Measurements from ENCODE around the gene DPP4.

Gene DPP4

DNA sequence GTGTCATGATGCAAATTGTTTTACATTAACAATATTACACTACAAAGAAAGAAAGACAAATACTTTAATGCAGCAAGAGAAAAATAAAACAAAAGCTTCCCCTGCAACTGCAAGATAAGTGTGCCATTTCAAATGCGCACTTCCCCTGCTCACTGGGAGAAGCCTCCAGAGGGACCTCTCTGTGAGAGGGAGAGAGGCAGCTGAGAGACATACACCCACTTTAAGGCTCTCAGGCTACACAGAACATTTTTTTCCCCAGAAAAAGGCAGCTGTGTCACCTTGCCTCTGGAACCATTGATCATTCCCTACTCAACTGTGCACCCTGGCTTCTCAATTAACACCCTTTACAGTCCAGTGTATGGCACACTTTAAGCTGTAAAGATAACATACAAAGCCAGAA lies 75.2 kb downstream of the DPP4 start:
- TF ChIP-seq, protein P1, sequence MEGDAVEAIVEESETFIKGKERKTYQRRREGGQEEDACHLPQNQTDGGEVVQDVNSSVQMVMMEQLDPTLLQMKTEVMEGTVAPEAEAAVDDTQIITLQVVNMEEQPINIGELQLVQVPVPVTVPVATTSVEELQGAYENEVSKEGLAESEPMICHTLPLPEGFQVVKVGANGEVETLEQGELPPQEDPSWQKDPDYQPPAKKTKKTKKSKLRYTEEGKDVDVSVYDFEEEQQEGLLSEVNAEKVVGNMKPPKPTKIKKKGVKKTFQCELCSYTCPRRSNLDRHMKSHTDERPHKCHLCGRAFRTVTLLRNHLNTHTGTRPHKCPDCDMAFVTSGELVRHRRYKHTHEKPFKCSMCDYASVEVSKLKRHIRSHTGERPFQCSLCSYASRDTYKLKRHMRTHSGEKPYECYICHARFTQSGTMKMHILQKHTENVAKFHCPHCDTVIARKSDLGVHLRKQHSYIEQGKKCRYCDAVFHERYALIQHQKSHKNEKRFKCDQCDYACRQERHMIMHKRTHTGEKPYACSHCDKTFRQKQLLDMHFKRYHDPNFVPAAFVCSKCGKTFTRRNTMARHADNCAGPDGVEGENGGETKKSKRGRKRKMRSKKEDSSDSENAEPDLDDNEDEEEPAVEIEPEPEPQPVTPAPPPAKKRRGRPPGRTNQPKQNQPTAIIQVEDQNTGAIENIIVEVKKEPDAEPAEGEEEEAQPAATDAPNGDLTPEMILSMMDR (conservative IDR thresholded peaks at IDR 0.05; ENCODE audit: low read depth): no peak
- no peak for DNase-seq (ENCODE audit: low spot score)
- ChIA-PET CTCF (no interaction called here), POLR2A (ENCODE audit: low non-redundant PET) (no interaction called here)
- no peak overlapping the region for H3K27ac ChIP-seq

DNA sequence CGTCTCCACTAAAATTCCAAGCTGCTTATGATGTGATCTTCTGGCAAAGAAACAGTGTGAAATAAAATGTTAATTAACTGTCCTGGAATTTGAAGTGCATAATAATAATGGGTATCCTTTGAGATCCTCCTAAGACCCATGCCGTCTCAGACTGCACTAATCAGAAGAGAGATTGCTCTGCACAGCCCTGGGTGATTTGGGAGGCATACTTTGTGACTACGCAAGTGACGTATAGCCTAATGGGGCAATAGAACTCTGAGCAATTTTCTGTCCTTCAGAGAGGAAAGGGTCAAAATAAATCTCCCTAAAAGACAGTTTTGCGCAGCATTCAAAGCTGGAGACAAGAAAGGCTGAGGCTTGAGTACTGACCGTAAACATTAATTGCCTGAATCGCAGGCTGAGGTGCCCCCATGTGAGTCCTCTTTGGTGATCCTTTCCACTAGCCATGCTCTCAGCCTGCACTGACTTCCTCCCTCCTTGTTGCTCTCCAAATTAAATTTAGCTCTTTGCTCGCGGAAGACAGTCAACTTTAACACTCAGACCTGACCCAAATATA lies 76.0 kb downstream of the DPP4 start:
- no peak overlapping the region for H3K27ac ChIP-seq
- ChIA-PET POLR2A (ENCODE audit: low non-redundant PET) (no interaction called here), CTCF (interaction anchor here (0.8 kb wide), 1 partner anchor 688 kb away, joined by 6 read pairs; no protein-coding TSS in a partner anchor)
- TF ChIP-seq, protein P1 (conservative IDR thresholded peaks at IDR 0.05; ENCODE audit: low read depth): no peak
- DNase-seq (ENCODE audit: low spot score): no peak

DNA sequence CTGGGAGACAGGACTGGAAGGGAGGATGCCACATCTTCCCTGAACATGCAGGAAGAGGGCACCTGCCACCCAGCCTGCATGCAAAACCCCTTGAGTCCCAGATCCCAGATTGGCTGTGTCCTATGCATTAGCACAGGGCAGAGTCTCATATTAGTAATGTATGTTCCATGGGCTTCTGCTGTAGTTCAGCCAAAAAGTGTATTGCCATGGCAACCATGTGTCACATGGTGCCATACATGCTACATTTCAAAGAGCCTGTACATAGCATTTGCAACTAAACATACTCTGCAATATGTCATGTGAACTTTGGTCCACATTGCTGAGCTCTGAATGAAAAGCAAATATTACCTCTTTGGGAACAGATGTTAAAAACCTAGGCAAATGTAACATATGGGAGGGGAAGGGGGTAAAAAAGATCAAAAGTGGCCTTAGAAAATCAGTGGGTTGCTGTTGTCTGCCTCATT lies 78.4 kb downstream of the DPP4 start:
- no peak overlapping the region for H3K27ac ChIP-seq
- POLR2A ChIA-PET (ENCODE audit: low non-redundant PET): no interaction called here
- TF ChIP-seq, protein P1 (conservative IDR thresholded peaks at IDR 0.05; ENCODE audit: low read depth): no peak
- no peak for DNase-seq (ENCODE audit: low spot score)
- CTCF ChIA-PET: interaction anchor here (0.6 to 1.2 kb wide), 2 partner anchors 12 to 81 kb away, joined by 4 read pairs; no protein-coding TSS in a partner anchor

DNA sequence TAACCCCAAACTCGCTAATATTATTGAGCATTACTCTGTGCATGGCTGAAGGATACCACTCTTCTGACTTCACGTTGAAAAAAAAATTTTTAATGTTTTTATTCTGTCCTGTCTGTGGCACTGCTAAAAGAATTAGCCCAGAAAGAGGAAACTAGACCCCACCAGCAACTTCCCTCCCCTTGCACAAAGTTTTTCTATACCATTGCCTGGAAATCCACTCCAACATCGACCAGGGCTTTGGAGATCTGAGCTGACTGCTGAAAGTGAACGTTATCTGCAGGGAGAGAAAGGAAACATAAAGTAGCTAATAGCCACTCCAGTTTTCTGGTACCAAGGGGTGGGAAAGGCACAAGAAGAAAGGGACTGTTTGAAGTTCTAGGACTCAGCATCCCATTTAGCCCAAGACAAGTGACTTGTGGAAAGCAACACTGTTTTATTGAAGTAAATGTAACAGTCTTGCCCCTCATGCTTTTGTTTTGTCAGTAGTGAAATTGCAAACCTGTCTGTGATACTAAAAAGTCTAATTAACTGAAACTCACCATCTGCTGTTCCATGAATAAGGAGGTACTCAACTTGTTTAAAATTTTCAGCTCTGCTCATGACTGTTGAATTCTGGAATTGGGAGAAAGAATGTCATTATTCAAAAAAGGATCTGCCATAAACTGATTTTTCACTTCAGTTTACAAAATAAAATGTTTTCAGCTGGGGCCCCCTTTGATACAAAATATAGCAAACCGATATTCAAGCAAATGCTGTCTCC lies 79.1 kb downstream of the DPP4 start:
- POLR2A ChIA-PET (ENCODE audit: low non-redundant PET): no interaction called here
- TF ChIP-seq, protein P1 (conservative IDR thresholded peaks at IDR 0.05; ENCODE audit: low read depth): no peak
- no peak overlapping the region for H3K27ac ChIP-seq
- DNase-seq (ENCODE audit: low spot score): no peak
- CTCF ChIA-PET: no interaction called here

DNA sequence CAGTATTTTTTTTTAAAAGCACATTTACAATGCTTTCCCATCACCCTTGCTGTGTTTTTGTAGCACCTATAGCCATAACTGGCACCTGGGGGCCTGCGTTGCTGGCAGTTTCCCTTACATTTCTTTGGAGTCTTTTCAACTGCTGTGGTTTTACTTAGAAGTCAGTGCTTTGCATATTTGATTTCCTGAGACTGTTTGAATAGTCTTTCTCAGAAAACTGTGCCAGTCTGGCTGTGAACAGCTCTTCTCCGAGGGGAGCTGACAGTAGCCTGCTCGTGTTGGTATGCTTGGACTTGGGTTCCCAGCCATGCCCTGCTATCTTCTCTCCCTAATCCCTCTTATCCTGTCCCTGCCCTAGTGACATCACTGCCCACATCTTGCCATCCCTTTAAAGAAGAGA lies 81.5 kb downstream of the DPP4 start:
- POLR2A ChIA-PET (ENCODE audit: low non-redundant PET): no interaction called here
- DNase-seq (ENCODE audit: low spot score): no peak
- TF ChIP-seq, protein P1 (conservative IDR thresholded peaks at IDR 0.05; ENCODE audit: low read depth): no peak
- CTCF ChIA-PET: no interaction called here
- H3K27ac ChIP-seq: no peak overlapping the region

DNA sequence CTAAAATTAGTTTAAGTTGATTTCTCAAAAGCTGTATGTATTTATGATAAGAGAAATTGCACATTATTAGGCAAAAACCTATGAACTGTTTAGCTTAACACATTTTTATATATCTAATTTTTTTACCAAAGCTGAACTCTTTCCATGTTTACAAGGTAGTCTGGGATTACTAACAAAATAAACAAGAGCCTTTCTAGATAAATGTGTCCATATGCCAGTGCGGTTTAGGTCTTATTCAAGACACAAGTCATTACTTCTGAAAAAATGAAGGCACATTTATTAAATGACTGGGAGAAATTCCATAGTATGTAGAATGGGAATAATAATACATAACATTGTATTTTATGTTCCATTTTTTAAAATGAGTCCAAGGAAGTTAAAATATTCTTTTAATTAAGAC lies 82.0 kb downstream of the DPP4 start:
- POLR2A ChIA-PET (ENCODE audit: low non-redundant PET): no interaction called here
- H3K27ac ChIP-seq: no peak overlapping the region
- CTCF ChIA-PET: no interaction called here
- TF ChIP-seq, protein P1 (conservative IDR thresholded peaks at IDR 0.05; ENCODE audit: low read depth): no peak
- no peak for DNase-seq (ENCODE audit: low spot score)
